ENCODE results near the gene INCENP.

GRCh38 chr11:62137881-62138629 lies 14.2 kb downstream of the INCENP start:
- TF ChIP-seq, protein P1, sequence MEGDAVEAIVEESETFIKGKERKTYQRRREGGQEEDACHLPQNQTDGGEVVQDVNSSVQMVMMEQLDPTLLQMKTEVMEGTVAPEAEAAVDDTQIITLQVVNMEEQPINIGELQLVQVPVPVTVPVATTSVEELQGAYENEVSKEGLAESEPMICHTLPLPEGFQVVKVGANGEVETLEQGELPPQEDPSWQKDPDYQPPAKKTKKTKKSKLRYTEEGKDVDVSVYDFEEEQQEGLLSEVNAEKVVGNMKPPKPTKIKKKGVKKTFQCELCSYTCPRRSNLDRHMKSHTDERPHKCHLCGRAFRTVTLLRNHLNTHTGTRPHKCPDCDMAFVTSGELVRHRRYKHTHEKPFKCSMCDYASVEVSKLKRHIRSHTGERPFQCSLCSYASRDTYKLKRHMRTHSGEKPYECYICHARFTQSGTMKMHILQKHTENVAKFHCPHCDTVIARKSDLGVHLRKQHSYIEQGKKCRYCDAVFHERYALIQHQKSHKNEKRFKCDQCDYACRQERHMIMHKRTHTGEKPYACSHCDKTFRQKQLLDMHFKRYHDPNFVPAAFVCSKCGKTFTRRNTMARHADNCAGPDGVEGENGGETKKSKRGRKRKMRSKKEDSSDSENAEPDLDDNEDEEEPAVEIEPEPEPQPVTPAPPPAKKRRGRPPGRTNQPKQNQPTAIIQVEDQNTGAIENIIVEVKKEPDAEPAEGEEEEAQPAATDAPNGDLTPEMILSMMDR (conservative IDR thresholded peaks at IDR 0.05; ENCODE audit: low read length): no peak
- no peak for TF ChIP-seq EZH2phosphoT487 (IDR thresholded peaks at IDR 0.05; ENCODE audit: borderline replicate concordance, low read depth, low read length)

Data from OCI-LY7 (cell line).